HG02938 (cell line): Measurements from ENCODE around the gene ARAP1.

Experiments
- ATAC-seq: cut with Tn5 transposase; IDR thresholded peaks from one replicate; pipeline ENCODE4 v1.9.1; 2021; ENCODE audit warnings: mild to moderate bottlenecking, moderate library complexity; ENCODE audit not compliant: unreplicated experiment

Gene ARAP1

DNA sequence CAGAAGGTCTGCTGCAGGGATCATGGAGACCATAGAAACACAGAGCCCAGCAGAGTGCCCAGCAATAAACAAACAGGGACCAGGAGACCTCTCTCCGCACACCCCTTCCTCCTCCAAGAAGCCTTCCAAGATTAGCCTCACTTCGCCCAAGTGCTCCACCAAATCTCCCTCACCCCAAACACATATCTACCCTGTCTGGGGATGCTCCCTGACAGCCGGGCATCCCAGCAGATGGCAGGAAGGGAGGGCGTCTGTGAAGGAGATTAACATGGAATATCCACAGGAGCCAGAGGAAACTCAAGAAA is 26.5 kb downstream of the ARAP1 start:
- ATAC-seq, result no peak

- no peak for ATAC-seq
Measured at GRCh38 chr11:72724851-72725723, 27.1 kb downstream of the ARAP1 start.

- no peak for ATAC-seq
Measured at GRCh38 chr11:72724021-72724551, 28.1 kb downstream of the ARAP1 start.

DNA sequence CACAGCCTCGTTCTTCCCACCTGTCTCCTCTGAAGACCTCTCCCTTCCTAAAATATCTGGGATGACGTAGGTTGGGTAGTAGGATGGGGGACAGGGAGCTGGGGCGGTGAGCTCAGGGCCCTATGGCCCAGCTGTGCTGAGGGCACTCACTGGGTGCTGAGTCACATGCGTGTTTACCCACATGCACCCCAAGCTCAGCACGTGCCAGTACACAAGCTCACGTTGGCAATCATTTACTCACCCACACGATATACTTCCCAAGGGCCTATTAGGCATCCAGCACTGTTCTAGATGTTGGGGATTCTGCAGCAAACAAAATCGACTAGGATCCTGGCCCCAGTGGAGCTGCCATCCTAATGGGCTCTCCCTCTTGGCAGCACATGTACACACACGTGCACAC is 28.7 kb downstream of the ARAP1 start:
- no peak for ATAC-seq

DNA sequence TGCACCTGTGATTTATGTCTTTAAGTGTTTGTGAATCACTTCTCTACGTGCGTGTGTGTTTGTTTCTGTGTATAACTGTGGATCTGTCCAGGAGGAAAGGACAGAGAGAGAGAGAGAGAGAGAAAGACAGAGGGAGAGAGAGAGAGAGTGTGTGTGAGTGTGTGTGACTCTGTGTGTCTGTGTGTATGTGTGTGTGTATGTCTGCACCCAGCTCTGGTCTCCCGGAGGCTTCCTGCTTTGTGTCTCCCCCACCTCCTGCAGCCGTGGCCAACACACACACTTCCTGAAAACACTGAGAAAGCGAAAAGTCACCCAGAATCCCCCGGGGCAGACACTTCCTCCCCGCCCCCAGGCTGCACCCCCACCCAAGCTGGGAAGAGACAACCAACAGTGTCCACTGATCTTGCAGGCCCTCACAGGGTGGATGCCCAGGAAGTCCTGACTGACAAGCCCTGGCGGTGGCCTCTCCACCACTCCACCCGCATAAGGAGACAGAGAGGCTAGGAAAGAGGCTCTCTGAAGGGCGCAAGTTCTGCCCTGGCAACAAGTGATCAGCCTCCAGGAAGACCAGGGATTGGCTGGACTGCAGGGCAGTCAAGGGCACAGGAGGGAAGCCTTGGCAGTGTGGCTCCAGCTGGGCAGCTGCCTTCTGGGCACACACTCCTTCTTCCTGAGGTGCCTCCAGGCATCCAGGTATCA is 30.0 kb downstream of the ARAP1 start:
- peak; percentile 68 for ATAC-seq

DNA sequence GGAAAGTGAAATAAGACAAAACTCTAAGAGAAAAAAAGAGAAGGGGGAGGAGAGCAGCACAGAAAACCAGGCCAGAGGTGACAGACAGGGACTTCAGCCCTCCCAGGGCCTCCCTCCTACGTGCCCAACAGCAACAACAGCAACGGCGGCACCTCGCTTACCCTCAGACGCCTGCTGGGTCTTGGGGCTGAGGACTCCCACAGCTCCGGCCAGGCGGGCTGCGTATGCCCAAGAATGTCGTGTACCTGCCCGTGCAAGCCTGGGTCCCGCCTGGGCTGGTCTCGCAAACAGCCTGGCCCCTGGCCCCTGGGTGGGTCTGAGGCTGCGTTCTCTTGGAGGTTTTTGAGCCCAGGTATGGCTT is 30.5 kb downstream of the ARAP1 start:
- ATAC-seq, result no peak

DNA sequence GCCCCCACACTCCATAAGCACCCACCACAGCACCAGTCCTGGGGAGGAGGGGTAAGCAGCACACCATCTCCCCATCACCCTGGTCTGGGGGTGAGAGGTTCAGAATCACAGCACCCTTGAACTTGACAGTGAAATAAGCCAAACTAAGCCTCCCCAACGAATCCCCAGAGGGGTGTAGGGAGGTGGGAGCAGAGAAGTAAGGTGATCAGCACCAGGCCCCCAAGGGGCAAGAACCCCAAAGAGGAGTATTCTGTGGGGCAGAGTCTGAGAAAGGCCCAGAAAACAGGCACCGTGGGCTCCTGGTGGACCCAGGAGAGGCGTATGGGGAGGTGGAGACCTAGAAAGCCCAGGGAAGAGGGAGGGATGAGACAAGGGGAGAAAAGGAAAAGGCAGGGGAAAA is 30.9 kb downstream of the ARAP1 start:
- no peak for ATAC-seq

DNA sequence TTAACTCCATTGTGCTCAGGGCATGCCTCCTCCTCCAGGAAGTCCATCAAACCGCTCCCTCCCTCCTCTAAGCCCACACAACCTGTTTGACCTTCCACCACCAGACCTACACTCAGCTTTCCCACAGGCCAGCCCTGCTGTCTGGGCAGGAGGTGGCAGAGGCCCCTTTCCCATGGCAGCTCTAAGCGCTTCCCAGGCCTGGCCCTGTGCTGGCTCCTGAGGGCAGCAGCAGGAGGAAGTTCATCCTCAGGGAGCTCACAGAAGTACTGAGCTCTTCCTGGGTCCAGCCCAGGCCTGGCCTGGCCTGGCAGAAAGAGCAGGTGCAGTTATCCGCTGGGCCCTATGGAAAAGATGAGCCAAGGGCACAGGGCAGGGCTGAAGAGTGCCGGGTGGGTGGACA is 31.4 kb downstream of the ARAP1 start:
- no peak for ATAC-seq

GRCh38 chr11:72720047-72720446 is 32.2 kb downstream of the ARAP1 start:
- ATAC-seq, result no peak

DNA sequence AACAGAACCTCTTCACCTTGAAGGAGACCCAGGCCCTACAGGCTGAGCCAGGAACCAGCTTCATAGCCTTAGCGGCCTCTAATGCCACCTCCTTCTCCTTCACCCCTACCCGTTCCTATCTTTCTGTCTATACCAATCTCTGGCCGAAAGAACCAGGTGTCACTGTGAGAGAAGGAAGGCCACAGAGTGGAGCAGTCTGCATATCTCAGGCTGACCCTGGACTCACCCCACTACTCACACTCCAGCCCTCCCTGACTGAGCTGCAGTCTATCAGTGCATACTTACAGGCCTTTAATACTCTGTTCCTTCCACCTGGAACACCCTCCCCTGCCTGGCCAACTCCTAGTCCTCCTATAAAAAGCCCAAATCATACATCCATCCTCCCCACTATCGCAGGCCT is 32.7 kb downstream of the ARAP1 start:
- no peak for ATAC-seq

GRCh38 chr11:72719144-72719543 is 33.1 kb downstream of the ARAP1 start:
- ATAC-seq, result no peak

GRCh38 chr11:72718101-72718501 is 34.1 kb downstream of the ARAP1 start:
- ATAC-seq, result no peak

GRCh38 chr11:72716788-72717435 is 35.3 kb downstream of the ARAP1 start:
- no peak for ATAC-seq

DNA sequence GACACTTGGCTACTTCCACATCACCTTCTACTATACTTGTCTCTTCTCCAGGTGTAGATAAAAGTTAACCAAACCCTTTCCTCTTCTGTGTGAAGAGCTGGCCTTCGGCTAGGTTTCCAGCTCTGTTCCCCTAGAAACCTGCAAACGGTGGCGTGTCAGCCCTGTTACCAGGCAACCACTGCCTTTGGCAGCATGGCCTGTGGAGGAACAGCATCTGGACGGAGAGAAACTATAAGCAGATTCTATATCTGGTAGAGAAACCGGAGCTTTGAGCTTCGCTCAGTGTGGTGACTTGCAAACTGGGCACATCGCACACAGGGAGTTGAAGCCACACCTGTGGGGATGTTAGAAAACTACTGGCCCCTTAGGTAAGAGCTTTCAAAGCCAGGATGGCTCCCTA is 35.9 kb downstream of the ARAP1 start:
- ATAC-seq, result no peak

DNA sequence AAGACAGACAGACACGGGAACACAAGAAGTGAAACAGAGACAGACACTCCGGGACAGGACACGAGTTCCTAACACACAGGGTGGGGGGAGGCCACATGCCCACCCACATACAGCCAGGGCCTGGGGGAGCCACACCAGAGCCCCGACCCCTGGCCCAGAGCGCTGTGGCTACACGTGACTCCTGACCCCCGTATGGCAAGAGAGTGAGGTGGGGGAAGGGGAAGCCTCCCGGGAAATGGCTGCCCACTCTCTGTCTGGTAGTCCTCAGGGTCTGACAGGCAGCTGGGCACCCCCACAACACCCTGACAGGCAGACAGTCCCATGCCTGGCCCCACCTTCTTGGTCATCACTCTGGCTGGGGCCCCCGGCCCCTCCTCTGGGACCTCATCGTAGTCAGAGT is 39.4 kb downstream of the ARAP1 start:
- no peak for ATAC-seq

GRCh38 chr11:72712168-72712751 is 39.9 kb downstream of the ARAP1 start:
- ATAC-seq, result no peak

- ATAC-seq, result no peak
Measured at GRCh38 chr11:72711141-72711540, 41.1 kb downstream of the ARAP1 start.

GRCh38 chr11:72710278-72710677 is 41.9 kb downstream of the ARAP1 start:
- ATAC-seq, result no peak

DNA sequence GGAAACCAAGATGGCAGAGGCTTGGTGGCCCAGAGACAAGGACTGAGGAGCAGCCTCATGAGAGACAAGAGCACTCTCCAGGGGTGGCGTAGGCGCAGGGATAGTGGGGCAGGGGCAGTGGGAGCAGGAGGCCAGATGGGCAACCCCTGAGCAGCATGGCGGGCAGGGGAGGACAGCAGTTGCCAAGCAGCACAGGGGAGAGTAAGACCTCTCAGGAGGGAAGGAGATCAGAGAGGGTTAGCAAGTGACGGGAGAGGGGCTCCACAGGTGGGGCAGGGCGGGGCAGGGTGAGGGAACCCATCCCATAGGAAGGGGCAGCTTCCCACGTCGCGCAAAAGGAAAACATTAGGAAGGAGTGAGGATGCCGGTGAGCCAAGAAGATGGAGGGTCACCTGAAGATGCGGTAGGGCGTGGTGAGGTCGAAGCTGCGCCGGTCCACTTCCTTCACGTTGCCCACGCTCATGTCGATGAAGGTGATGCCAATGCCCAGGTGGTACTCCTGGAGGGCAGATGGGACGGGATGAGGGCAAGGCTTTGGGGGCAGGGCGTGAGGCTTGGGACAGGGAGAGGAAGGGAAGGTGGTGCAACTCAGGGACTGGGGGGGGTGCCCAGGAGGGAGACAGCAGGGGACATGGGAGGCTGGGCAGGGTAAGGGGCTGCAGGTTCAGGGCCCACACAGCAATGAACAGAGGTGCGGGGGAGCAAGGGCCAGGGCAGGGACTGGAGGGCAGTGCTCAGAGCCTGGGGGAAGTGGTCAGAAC is 42.5 kb downstream of the ARAP1 start:
- no peak for ATAC-seq

DNA sequence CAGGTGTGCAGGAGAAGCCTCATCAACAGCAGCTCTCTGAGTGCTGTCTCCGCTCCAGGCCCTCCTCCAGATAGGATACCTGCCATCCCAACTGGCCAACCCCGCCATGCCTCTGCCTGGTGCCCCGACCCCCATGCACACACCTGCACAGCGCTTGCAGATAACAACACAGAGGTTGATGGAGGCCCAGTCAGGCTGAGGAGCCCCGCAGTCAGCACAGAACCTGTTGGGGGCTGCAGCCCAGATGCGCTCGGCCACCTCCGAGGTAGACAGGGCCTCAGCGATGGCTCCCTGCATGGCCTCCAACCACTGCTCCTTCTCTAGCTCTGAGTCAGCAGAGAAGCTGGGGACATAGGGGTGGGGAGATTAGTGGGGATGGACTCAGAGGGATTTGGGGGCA is 45.2 kb downstream of the ARAP1 start:
- ATAC-seq, result no peak

GRCh38 chr11:72706579-72706978 is 45.6 kb downstream of the ARAP1 start:
- ATAC-seq, result no peak
